ENCODE results near the gene THAP11. TPM values are rescaled to one million over a fixed set of nuclear protein-coding genes. Genes with fewer than 3 reads are reported as not detected.

The THAP11 gene
- total RNA-seq, 1 donor from 2014 or later, result 24.9 TPM

DNA sequence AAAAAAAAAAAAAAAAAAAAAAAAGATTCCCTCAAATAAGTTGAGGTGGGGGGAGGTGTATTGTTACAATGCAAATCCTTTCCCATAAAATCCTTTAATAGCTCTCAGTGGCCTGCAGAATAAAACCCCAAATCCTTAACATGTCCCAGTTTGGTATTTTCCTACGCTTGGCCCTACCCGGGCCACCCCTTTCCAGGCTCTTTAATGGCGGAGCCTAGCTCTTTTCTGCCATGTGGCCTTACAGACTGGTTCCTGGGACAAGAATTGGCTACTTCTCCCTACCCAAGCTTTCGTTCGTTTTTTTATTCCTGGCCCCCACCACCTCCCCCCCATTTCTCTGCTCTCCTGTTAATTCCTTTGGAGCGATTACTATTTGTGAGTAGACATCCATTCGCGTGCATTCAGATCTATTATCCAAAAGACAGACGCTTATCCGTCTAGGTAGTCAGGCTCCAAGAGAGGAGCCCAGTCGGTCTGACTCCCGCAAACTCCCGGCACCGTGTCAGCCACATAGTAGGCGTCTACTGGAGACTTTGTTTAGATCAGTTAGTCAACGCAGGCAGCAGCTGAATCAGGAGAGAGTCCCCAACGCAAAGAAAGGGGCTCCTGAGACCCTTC, 813 bp upstream of the THAP11 start:
- H3K27me3 Mint-ChIP-seq, result no peaks in the 10 kb centered on the region
- intact Hi-C loops (cut with micrococcal nuclease), result no loop called here
- TF ChIP-seq, protein P1, sequence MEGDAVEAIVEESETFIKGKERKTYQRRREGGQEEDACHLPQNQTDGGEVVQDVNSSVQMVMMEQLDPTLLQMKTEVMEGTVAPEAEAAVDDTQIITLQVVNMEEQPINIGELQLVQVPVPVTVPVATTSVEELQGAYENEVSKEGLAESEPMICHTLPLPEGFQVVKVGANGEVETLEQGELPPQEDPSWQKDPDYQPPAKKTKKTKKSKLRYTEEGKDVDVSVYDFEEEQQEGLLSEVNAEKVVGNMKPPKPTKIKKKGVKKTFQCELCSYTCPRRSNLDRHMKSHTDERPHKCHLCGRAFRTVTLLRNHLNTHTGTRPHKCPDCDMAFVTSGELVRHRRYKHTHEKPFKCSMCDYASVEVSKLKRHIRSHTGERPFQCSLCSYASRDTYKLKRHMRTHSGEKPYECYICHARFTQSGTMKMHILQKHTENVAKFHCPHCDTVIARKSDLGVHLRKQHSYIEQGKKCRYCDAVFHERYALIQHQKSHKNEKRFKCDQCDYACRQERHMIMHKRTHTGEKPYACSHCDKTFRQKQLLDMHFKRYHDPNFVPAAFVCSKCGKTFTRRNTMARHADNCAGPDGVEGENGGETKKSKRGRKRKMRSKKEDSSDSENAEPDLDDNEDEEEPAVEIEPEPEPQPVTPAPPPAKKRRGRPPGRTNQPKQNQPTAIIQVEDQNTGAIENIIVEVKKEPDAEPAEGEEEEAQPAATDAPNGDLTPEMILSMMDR (IDR thresholded peaks at IDR 0.05), result no peak
- CTCF ChIA-PET, result interaction anchor here (1.2 kb wide), 1 partner anchor 24 kb away, joined by 4 read pairs; no protein-coding TSS in a partner anchor
- no peak for DNase-seq
- POLR2A ChIA-PET, result no interaction called here
- no peak for ATAC-seq (ENCODE audit: low read depth)
- peaks cover 4% of the 10 kb centered on the region for H3K36me3 Mint-ChIP-seq (ENCODE audit: low read depth)
- no peaks in the 10 kb centered on the region for H3K9me3 Mint-ChIP-seq
- H3K4me1 Mint-ChIP-seq, result peaks cover 43% of the 10 kb centered on the region
- H3K4me3 Mint-ChIP-seq, result peak overlapping the region; percentile 95
- peak overlapping the region; percentile 95 for H3K27ac Mint-ChIP-seq

DNA sequence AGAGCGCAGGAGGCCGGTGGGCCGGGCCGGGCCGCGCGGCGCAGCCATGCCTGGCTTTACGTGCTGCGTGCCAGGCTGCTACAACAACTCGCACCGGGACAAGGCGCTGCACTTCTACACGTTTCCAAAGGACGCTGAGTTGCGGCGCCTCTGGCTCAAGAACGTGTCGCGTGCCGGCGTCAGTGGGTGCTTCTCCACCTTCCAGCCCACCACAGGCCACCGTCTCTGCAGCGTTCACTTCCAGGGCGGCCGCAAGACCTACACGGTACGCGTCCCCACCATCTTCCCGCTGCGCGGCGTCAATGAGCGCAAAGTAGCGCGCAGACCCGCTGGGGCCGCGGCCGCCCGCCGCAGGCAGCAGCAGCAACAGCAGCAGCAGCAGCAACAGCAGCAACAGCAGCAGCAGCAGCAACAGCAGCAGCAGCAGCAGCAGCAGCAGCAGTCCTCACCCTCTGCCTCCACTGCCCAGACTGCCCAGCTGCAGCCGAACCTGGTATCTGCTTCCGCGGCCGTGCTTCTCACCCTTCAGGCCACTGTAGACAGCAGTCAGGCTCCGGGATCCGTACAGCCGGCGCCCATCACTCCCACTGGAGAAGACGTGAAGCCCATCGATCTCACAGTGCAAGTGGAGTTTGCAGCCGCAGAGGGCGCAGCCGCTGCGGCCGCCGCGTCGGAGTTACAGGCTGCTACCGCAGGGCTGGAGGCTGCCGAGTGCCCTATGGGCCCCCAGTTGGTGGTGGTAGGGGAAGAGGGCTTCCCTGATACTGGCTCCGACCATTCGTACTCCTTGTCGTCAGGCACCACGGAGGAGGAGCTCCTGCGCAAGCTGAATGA, 606 bp downstream of the THAP11 start:
- H3K4me1 Mint-ChIP-seq, result peaks cover 46% of the 10 kb centered on the region

DNA sequence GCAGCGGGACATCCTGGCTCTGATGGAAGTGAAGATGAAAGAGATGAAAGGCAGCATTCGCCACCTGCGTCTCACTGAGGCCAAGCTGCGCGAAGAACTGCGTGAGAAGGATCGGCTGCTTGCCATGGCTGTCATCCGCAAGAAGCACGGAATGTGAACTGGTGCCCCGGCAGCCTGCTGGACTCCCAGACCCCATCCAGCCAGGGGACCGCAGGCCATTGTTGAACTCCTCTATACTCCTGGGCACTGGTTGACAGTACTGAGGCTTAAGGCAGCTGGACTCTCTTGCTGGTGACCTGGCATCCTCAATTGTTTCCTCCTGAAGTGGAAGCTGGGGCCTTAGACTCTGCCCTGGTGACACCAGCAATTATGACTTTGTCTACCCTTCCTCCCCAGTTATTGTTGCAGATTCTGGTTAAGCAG, 1.2 kb downstream of the THAP11 start:
- peak overlapping the region; percentile 93 for H3K27ac Mint-ChIP-seq
- ATAC-seq (ENCODE audit: low read depth), result no peak
- TF ChIP-seq, protein P1 (IDR thresholded peaks at IDR 0.05), result no peak
- CTCF ChIA-PET, result interaction anchor here (1.8 kb wide), 1 partner anchor 10 kb away, joined by 5 read pairs; no protein-coding TSS in a partner anchor
- no peaks in the 10 kb centered on the region for H3K9me3 Mint-ChIP-seq
- intact Hi-C loops (cut with micrococcal nuclease), result no loop called here
- peaks cover 4% of the 10 kb centered on the region for H3K36me3 Mint-ChIP-seq (ENCODE audit: low read depth)
- no peaks in the 10 kb centered on the region for H3K27me3 Mint-ChIP-seq
- no peak for DNase-seq
- peaks cover 52% of the 10 kb centered on the region for H3K4me1 Mint-ChIP-seq
- POLR2A ChIA-PET, result interaction anchor here (0.5 to 3.9 kb wide), 7 partner anchors 9 to 845 kb away, joined by 3 to 21 read pairs (median 3); partner anchors contain the start of genes RANBP10 and TSNAXIP1
- peak overlapping the region; percentile 91 for H3K4me3 Mint-ChIP-seq

More for the DNA sequence above, 606 bp downstream of the THAP11 start:
- Mint-ChIP-seq H3K9me3 (no peaks in the 10 kb centered on the region), H3K4me3 (peak overlapping the region; percentile 91), H3K27me3 (no peaks in the 10 kb centered on the region), H3K27ac (peak overlapping the region; percentile 93), H3K36me3 (ENCODE audit: low read depth) (peaks cover 4% of the 10 kb centered on the region)
- CTCF ChIA-PET, result interaction anchor here (1.8 kb wide), 1 partner anchor 9 kb away, joined by 5 read pairs; no protein-coding TSS in a partner anchor
- peak; percentile 16 for ATAC-seq (ENCODE audit: low read depth)
- intact Hi-C loops (cut with micrococcal nuclease), result loop anchor here (1.0 kb wide), 7 partner anchors 9 to 243 kb away; partner anchors contain the start of genes EDC4, GFOD2, NFATC3 and PSKH1
- TF ChIP-seq, protein P1 (IDR thresholded peaks at IDR 0.05), result no peak
- DNase-seq, result no peak
- POLR2A ChIA-PET, result interaction anchor here (0.5 to 3.9 kb wide), 9 partner anchors 9 to 844 kb away, joined by 3 to 21 read pairs (median 3); partner anchors contain the start of genes RANBP10 and TSNAXIP1

DNA sequence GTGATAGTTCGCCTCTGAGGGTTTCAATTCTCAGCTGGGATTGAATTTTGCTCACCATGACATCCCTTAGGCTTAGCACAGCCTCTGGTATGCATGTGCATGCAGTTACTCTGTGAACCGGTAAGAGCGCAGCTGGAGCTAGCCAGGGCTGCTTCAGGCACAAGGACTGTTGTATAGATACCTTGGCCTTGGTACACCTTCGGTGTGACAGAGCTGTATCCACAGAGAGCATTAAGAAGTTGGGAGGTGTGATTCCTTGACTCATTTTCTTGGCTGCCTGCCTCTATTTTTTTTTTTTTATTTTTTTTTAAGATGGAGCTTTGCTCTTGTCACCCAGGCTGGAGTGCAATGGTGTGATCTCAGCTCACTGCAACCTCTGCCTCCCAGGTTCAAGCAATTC, 2.4 kb downstream of the THAP11 start:
- Mint-ChIP-seq H3K4me3 (peak overlapping the region; percentile 24), H3K9me3 (no peaks in the 10 kb centered on the region), H3K36me3 (ENCODE audit: low read depth) (peaks cover 4% of the 10 kb centered on the region), H3K27me3 (no peaks in the 10 kb centered on the region), H3K4me1 (peaks cover 59% of the 10 kb centered on the region), H3K27ac (peak overlapping the region; percentile 63)
- TF ChIP-seq, protein P1 (IDR thresholded peaks at IDR 0.05), result no peak
- ChIA-PET CTCF (interaction anchor here (0.9 to 1.8 kb wide), 4 partner anchors 11 to 324 kb away, joined by 3 to 9 read pairs (median 4); no protein-coding TSS in a partner anchor), POLR2A (interaction anchor here (0.6 to 3.9 kb wide), 3 partner anchors 10 to 188 kb away, joined by 4 to 21 read pairs (median 6); no protein-coding TSS in a partner anchor)
- ATAC-seq (ENCODE audit: low read depth) (no peak), DNase-seq (no peak)
- intact Hi-C loops (cut with micrococcal nuclease), result no loop called here

Measured in activated B cell treated with CpG ODN at 0.5 μM for 24 hours (primary cell).